Measurements from ENCODE around the gene ZC2HC1C. TPM values are rescaled to one million over a fixed set of nuclear protein-coding genes. Genes with fewer than 3 reads are reported as not detected.
A peak's percentile ranks its signal among the peaks of the same experiment; 100 is the strongest.

The ZC2HC1C gene
- total and polyA plus RNA-seq, 9 of the 15 experiments (the other 6 are each of a cell fraction or from before 2014, with no cell fraction given), result 6.3 to 9.2 (median 7.7) TPM

DNA sequence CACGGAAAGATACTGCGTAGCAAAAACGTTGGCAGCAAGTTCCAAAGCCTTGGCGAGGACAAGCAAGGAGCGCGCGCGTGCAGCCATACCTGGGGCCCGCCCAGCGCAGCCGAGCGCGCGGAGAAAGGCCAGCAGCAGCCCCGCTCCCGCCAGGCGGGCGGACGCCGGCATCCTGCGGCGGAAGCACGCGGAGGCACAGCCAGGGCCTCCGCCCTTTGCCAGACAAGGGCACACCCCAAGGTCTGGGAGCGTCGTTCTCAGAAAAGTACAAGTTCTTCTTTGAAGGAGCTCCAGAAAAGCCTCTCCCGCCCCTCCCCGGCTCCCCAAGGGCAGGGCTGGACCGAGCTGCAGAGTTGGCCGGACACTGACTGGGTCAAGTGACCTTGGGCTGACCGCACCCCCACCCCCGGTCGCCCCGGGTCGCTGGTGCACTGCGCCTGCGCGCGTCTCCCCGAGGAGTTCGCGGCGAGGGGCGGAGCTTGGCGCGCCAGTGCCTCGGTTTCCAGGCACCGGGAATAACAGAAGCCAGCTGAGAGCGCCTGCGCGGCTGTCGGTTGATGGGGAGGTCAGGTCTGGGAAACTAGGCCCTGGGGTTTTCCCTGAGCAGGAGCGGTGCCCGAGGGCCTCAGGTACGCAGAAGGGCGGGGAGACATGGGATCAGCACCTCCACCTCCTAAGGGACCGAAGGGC is at the start of gene ZC2HC1C (continued):
- TF ChIP-seq, protein P1, sequence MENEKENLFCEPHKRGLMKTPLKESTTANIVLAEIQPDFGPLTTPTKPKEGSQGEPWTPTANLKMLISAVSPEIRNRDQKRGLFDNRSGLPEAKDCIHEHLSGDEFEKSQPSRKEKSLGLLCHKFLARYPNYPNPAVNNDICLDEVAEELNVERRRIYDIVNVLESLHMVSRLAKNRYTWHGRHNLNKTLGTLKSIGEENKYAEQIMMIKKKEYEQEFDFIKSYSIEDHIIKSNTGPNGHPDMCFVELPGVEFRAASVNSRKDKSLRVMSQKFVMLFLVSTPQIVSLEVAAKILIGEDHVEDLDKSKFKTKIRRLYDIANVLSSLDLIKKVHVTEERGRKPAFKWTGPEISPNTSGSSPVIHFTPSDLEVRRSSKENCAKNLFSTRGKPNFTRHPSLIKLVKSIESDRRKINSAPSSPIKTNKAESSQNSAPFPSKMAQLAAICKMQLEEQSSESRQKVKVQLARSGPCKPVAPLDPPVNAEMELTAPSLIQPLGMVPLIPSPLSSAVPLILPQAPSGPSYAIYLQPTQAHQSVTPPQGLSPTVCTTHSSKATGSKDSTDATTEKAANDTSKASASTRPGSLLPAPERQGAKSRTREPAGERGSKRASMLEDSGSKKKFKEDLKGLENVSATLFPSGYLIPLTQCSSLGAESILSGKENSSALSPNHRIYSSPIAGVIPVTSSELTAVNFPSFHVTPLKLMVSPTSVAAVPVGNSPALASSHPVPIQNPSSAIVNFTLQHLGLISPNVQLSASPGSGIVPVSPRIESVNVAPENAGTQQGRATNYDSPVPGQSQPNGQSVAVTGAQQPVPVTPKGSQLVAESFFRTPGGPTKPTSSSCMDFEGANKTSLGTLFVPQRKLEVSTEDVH (IDR thresholded peaks at IDR 0.05; ENCODE audit: low read depth, partially characterized antibody), result peak; percentile 62
- TF ChIP-seq, protein P2, sequence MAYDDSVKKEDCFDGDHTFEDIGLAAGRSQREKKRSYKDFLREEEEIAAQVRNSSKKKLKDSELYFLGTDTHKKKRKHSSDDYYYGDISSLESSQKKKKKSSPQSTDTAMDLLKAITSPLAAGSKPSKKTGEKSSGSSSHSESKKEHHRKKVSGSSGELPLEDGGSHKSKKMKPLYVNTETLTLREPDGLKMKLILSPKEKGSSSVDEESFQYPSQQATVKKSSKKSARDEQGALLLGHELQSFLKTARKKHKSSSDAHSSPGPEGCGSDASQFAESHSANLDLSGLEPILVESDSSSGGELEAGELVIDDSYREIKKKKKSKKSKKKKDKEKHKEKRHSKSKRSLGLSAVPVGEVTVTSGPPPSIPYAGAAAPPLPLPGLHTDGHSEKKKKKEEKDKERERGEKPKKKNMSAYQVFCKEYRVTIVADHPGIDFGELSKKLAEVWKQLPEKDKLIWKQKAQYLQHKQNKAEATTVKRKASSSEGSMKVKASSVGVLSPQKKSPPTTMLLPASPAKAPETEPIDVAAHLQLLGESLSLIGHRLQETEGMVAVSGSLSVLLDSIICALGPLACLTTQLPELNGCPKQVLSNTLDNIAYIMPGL (CRISPR knock-in tag; IDR thresholded peaks at IDR 0.05), result no peak
- TF ChIP-seq, protein P3, sequence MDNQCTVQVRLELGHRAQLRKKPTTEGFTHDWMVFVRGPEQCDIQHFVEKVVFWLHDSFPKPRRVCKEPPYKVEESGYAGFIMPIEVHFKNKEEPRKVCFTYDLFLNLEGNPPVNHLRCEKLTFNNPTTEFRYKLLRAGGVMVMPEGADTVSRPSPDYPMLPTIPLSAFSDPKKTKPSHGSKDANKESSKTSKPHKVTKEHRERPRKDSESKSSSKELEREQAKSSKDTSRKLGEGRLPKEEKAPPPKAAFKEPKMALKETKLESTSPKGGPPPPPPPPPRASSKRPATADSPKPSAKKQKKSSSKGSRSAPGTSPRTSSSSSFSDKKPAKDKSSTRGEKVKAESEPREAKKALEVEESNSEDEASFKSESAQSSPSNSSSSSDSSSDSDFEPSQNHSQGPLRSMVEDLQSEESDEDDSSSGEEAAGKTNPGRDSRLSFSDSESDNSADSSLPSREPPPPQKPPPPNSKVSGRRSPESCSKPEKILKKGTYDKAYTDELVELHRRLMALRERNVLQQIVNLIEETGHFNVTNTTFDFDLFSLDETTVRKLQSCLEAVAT (IDR thresholded peaks at IDR 0.05), result no peak
- TF ChIP-seq SMAD4 (CRISPR knock-in tag; conservative IDR thresholded peaks at IDR 0.05) (peak; percentile 98), ZNF224 (CRISPR knock-in tag; IDR thresholded peaks at IDR 0.05) (no peak), SPI1 (IDR thresholded peaks at IDR 0.05; ENCODE audit: borderline replicate concordance, low read depth, low read length) (no peak), ILK (tag; IDR thresholded peaks at IDR 0.05; ENCODE audit: borderline replicate concordance, low read depth) (no peak), ZNF589 (CRISPR knock-in tag; IDR thresholded peaks at IDR 0.05; ENCODE audit: low read depth) (0 out of 2 replicates have a peak, but pooled peaks have one; percentile 38), ASH1L (IDR thresholded peaks at IDR 0.05; ENCODE audit: borderline replicate concordance, low read depth, partially characterized antibody) (no peak), PPARD (CRISPR knock-in tag; IDR thresholded peaks at IDR 0.05) (no peak), LCOR (CRISPR knock-in tag; IDR thresholded peaks at IDR 0.05) (peak; percentile 70), CEBPB (tag; IDR thresholded peaks at IDR 0.05) (no peak), MEF2D (tag; conservative IDR thresholded peaks at IDR 0.05; ENCODE audit: low read depth) (no peak), KAT8 (IDR thresholded peaks at IDR 0.05; ENCODE audit: low read depth) (no peak)
- TF ChIP-seq, protein P4, sequence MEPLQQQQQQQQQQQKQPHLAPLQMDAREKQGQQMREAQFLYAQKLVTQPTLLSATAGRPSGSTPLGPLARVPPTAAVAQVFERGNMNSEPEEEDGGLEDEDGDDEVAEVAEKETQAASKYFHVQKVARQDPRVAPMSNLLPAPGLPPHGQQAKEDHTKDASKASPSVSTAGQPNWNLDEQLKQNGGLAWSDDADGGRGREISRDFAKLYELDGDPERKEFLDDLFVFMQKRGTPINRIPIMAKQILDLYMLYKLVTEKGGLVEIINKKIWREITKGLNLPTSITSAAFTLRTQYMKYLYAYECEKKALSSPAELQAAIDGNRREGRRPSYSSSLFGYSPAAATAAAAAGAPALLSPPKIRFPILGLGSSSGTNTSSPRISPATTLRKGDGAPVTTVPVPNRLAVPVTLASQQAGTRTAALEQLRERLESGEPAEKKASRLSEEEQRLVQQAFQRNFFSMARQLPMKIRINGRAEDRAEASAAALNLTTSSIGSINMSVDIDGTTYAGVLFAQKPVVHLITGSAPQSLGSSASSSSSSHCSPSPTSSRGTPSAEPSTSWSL (CRISPR knock-in tag; IDR thresholded peaks at IDR 0.05; ENCODE audit: borderline replicate concordance), result no peak
- TF ChIP-seq, protein P5, sequence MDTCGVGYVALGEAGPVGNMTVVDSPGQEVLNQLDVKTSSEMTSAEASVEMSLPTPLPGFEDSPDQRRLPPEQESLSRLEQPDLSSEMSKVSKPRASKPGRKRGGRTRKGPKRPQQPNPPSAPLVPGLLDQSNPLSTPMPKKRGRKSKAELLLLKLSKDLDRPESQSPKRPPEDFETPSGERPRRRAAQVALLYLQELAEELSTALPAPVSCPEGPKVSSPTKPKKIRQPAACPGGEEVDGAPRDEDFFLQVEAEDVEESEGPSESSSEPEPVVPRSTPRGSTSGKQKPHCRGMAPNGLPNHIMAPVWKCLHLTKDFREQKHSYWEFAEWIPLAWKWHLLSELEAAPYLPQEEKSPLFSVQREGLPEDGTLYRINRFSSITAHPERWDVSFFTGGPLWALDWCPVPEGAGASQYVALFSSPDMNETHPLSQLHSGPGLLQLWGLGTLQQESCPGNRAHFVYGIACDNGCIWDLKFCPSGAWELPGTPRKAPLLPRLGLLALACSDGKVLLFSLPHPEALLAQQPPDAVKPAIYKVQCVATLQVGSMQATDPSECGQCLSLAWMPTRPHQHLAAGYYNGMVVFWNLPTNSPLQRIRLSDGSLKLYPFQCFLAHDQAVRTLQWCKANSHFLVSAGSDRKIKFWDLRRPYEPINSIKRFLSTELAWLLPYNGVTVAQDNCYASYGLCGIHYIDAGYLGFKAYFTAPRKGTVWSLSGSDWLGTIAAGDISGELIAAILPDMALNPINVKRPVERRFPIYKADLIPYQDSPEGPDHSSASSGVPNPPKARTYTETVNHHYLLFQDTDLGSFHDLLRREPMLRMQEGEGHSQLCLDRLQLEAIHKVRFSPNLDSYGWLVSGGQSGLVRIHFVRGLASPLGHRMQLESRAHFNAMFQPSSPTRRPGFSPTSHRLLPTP (IDR thresholded peaks at IDR 0.05; ENCODE audit: borderline replicate concordance, extremely low read depth, insufficient read length), result no peak

Data from K562 (cell line).